NK-92 (cell line): ENCODE results near the gene ENTREP1.
"Not testable (repeated sequence)": the region's sequence is repeated elsewhere in the genome, so short reads cannot be mapped to it uniquely, and the experiment has no call there.

ENCODE experiments used
- DNase-seq: peaks from one replicate; lab custom pipeline; 2025; ENCODE audit not compliant: unreplicated experiment; lab: John Stamatoyannopoulos, UW

ENTREP1 gene, protein sequence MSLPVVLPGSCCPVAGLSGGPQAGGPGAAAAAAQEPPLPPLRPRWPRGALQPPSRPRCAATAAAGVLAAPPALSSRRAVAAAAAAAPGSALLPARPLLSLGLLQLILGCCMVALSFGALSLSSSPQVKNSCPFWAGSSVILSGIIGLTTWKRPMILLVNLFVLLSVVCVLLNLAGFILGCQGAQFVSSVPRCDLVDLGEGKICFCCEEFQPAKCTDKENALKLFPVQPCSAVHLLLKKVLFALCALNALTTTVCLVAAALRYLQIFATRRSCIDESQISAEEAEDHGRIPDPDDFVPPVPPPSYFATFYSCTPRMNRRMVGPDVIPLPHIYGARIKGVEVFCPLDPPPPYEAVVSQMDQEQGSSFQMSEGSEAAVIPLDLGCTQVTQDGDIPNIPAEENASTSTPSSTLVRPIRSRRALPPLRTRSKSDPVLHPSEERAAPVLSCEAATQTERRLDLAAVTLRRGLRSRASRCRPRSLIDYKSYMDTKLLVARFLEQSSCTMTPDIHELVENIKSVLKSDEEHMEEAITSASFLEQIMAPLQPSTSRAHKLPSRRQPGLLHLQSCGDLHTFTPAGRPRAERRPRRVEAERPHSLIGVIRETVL

GRCh38 chr9:69324549-69325401 is at the start of gene ENTREP1:
ENTREP1 (plus strand) TSS chr9:69325215; CDS start chr9:69325310, 95 bp downstream.
- no peak for DNase-seq

GRCh38 chr9:69276775-69277174 is 48.2 kb upstream of the ENTREP1 start:
- DNase-seq = no peak

DNA sequence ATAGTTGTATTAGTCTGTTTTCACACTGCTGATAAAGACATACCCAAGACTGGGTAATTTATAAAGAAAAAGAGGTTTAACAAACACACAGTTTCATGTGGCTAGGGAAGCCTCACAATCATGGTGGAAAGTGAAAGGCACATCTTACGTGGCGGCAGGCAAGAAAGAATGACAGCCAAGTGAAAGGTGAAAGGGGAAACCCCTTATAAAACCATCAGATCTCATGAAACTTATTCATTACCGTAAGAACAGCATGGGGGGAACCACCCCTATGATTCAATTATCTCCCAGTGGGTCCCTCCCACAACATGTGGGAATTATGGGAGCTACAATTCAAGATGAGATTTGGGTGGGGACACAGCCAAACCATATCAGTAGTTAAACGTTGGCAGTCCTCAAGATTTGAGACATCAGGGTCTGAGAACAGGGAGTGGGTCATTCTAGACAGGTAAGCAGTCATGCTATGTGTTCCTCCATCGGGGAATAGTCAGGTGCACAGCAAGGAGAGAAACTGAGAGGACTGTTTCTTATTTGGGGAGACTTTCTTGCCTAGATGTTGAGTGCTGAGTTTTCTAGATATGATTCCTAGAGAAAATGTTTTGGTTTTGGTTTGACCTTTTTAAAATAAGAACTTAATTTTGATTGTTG is 45.8 kb upstream of the ENTREP1 start:
- no peak for DNase-seq

DNA sequence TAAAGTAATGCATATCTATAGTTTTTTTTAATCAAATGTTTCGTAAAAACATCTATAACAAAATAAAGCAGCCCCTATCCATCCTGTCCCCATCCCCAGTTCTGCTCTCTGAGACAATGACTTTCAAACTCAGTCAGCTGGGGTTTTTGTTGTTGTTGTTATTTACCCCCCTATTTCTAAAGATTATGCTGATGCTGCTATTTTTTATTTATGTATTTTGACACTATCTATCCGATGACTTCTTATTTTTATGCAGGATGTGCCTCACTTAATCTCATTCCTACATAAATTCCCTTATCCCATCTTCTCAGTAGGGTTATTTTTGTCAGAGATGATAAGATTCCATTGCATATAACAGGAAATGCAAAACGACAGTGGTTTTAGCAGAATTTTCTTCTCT is 45.3 kb upstream of the ENTREP1 start:
- no peak for DNase-seq

GRCh38 chr9:69283003-69283402 is 42.0 kb upstream of the ENTREP1 start:
- no peak for DNase-seq

GRCh38 chr9:69292078-69292477 is 32.9 kb upstream of the ENTREP1 start:
- DNase-seq = no peak

DNA sequence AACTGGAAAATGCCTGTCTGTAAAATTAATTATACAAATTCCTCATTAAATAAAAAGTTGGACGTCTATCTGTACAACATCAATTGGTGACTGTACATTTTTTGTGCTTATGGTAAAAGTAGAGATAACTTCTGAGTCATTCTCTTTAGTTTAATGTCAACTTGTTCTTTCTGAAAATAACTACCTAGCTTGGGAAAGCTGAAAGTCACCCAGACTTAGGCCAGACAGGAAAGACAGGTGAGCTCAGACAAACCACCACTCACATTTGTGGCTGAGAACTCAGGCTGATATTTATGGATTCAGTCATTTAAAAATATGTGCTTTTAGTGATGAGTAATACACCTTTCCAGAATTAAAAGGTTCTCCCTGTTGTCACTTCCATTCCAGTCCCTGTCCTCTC is 31.9 kb upstream of the ENTREP1 start:
- DNase-seq = no peak

- no peak for DNase-seq
Measured at GRCh38 chr9:69295872-69296552, 29.0 kb upstream of the ENTREP1 start.

DNA sequence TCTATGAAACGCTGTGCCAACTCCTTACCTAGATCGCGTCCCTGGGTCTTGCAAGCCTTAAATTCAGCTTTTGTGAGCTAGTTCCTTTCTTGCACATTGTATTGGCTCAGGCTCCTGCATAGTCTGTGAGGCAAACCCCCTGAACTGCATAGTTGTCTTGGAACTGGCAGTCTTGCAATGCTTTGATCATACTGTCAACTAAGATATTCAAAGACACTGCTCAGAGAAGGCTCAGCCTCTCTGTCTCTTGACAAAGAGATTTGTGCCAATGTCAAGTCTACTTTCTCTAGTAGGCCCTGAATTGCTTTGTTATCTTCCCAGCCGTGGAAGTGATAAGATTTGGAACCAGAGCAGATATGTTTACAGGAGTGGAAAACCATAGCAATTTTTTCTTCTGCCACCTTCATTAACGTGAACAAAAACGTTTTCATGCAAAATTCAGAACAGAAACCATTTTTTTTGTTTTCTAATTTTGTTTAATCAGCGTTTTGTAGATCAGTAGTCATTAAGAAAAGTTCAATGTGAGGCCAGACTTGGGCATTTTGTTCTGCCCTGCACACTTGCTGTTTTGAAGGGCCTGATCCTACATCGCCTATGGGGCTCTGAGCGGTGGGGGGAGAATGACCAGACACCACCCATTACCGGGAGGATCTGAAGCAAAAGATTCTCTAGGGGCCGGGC is 27.6 kb upstream of the ENTREP1 start:
- no peak for DNase-seq

- DNase-seq = no peak
Measured at GRCh38 chr9:69299315-69299714, 25.7 kb upstream of the ENTREP1 start.

DNA sequence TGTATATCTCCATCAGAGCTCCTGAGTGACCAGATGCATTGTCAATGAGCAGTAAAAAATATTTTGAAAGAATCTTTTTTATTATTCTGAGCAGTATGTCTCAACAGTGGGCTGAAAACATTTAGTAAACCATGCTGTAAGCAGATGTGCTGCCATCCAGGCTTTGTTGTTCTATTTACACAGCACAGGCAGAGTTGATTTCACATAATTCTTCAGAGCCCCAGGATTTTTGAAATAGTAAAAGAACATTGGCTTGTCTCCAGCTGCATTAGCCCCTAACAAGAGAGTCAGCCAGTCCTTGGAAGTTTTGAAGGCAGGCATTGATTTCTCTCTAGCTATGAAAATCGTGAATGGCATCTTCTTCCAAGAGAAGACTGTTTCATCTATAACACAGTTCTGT is 25.2 kb upstream of the ENTREP1 start:
- DNase-seq = no peak

DNA sequence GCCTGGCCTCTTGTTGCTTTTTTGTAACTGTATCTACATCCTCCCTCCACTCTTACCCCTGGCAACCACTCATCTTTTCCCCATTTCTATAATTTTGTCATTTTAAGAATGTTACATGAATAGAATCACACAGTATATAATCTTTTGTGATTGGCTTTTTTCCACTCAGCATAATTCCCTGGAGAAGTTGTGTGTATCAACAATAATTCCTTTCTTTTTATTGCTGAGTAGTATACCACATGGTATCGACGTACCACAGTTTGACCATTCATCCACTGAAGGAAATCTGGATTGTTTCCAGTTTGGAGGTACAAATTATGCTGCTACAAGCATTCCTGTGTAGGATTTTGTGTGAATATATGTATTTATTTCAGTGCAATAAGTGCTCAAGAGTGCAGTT is 21.7 kb upstream of the ENTREP1 start:
- DNase-seq = no peak

DNA sequence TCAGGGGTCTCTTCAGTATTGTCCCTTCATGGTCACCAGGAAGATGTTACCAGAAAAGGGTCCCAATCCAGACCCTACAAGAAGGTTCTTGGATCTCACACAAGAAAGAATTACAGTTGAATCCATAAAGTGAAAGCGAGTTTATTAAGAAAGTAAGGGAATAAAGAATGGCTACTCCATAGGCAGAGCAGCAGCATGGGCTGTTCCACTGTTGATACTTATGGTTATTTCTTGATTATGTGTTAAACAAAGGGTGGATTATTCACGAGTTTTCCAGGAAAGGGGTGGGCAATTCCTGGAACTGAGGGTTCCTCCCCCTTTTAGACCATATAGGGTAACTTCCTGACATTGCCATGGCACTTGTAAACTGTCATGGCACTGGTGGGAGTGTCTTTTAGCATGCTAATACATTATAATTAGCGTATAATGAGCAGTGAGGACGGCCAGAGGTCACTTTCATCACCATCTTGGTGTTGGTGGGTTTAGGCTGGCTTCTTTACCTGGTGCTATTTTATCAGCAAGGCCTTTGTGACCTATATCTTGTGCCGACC is 18.0 kb upstream of the ENTREP1 start:
- DNase-seq = not testable (repeated sequence)

DNA sequence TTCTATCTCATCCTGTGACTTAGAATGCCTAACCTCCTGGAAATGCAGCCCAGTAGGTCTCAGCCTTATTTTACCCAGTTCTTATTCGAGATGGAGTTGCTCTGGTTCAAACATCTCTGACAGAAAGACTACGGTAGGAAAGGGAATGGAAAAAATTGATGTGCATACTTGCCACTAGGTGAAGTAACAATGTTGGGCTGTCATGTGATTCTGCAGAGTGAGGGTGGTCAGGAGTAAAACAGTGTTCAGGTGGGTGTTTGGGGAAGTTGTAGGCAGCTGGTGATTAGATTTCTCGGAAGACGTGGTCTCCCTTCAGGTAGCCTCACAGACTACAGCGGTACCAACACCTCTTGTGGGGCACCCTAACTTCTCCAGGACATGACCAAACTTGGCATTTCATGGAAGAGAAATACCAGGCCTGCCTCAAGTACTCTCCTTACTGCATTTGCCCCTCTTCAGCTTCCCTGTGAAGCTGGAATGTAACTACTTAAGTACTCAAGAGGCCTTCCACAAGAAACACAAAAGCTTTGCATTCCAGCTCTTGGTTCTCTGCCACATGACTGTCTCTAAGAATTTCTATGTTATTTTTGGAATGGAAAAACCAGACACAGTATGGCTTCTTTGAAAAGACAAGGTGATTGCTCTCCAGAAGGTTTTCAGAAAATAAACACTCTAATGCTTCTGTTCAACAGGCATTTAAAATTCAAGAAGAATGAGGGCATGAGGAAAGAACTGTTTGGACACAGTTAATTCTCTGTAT is 17.4 kb upstream of the ENTREP1 start:
- no peak for DNase-seq

DNA sequence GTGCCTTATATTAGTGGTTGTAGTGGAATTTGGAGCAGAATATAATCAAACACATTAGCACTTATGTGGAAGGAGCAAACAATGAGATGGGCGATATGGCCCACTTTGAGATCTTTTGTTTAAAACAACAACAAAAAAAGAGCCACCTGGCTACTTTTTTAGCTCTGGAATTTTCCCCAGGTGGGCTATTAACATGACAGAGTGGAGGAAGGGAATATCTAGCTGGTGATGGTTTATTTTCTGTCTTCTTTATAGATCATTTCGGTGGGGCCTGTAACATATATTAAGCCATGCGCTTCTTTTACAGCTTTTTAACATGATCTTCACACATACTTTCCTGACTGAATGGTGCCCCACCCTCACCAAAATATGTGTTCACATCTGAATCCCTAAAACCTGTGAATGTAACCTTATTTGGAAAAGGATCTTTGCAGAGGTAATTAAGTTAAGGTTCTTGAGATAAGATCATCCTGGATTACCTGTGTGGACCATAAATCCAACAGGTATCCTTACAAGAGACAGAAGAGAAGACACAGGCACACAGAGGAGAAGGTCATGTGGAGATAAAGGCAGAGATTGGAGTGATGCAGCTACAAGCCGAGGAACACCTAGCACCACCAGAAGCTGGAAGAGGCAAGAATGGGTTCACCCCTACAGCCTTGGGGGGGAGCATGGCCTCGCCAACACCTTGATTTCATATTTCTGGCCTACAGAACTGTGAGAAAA is 16.6 kb upstream of the ENTREP1 start:
- no peak for DNase-seq

GRCh38 chr9:69313175-69313574 is 11.8 kb upstream of the ENTREP1 start:
- no peak for DNase-seq

- no peak for DNase-seq
Measured at GRCh38 chr9:69314547-69314946, 10.5 kb upstream of the ENTREP1 start.

- no peak for DNase-seq
Measured at GRCh38 chr9:69317081-69317480, 7.9 kb upstream of the ENTREP1 start.
